Measurements from ENCODE around the gene NLRP8.

DNA sequence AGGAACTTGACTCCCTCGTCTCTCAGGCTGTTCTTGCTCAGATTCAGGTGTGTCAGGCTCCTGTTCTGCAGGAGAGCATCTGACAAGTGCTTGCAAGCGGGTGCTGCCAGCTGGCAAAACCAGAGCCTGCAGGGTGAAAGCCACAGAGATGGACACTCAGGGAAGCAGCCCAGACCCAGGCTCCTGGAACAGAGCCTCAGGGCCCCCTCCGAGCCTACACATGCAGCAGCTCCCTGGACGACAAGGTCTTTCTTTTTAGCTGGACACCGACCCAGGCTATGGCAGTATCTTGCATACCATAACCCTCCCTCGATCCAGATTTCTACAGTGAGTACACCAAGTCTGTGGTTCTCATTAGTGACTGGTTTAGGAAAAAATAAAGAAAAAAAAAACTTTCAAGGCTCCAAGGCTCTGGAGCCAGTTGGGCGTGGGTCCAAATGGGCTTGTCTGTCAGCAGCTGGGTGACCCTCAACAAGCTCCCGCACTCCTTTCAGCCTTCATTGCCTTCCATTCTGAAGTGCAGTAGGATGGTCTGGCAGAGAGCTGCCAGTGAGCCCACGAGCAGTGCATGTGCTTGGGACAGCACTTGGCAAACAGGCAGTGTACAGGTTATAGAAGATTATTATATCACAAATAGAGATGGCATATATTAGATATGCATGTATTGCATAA, 45.4 kb upstream of the NLRP8 start:
- TF ChIP-seq, protein P1, sequence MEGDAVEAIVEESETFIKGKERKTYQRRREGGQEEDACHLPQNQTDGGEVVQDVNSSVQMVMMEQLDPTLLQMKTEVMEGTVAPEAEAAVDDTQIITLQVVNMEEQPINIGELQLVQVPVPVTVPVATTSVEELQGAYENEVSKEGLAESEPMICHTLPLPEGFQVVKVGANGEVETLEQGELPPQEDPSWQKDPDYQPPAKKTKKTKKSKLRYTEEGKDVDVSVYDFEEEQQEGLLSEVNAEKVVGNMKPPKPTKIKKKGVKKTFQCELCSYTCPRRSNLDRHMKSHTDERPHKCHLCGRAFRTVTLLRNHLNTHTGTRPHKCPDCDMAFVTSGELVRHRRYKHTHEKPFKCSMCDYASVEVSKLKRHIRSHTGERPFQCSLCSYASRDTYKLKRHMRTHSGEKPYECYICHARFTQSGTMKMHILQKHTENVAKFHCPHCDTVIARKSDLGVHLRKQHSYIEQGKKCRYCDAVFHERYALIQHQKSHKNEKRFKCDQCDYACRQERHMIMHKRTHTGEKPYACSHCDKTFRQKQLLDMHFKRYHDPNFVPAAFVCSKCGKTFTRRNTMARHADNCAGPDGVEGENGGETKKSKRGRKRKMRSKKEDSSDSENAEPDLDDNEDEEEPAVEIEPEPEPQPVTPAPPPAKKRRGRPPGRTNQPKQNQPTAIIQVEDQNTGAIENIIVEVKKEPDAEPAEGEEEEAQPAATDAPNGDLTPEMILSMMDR (conservative IDR thresholded peaks at IDR 0.05 in 1 of 2, IDR thresholded peaks at IDR 0.05 in 1 of 2; ENCODE audit: low read depth in 1 of 2, low read length in 2 of 2), result no peak
- TF ChIP-seq EZH2 (IDR thresholded peaks at IDR 0.05; ENCODE audit: low read length, missing control alignments), result no peak

Data from fibroblast of lung (primary cell).